HepG2 (cell line): Measurements from ENCODE around the gene BCAS1. TPM values are rescaled to one million over a fixed set of nuclear protein-coding genes. Genes with fewer than 3 reads are reported as not detected.
A peak's percentile ranks its signal among the peaks of the same experiment; 100 is the strongest.

Experiments used
- ARHGAP35 ChIP-seq: sonication (generic); formaldehyde crosslinking; IDR thresholded peaks from 2 replicates; pipeline ENCODE4 v1.9.0; 2022; ENCODE audit warnings: mild to moderate bottlenecking, inconsistent platforms, moderate library complexity, missing genetic modification reagents, borderline replicate concordance
- ARID3A ChIP-seq: IDR thresholded peaks from 2 replicates; pipeline ENCODE4 v1.6.1; 2012; ENCODE audit warnings: low read depth, low read length, improper control_type of control experiment
- ATF7 ChIP-seq, 2 experiments: fragments of 450-650 bp in 1 of 2; sonication (generic) in 1 of 2; formaldehyde crosslinking in 1 of 2; IDR thresholded peaks; 2 replicates each; pipeline versions ENCODE4 v1.4.0 to v1.6.1; 2016 to 2020; ENCODE audit warnings: antibody characterized with exemption in 1 of 2, mild to moderate bottlenecking in 1 of 2, missing genetic modification reagents in 1 of 2
- CERS6 ChIP-seq: sonication (generic); formaldehyde crosslinking; IDR thresholded peaks from 2 replicates; pipeline ENCODE4 v1.5.0; 2020; ENCODE audit warnings: missing genetic modification reagents
- HOXA7 ChIP-seq: sonication (generic); formaldehyde crosslinking; IDR thresholded peaks from 2 replicates; pipeline ENCODE4 v1.8.1; 2022; ENCODE audit warnings: mild to moderate bottlenecking, missing genetic modification reagents, moderate library complexity
- MNT ChIP-seq: fragments of 450-650 bp; IDR thresholded peaks from 2 replicates; pipeline ENCODE4 v1.6.1; 2016
- NR2F2 ChIP-seq: IDR thresholded peaks from 2 replicates; pipeline ENCODE4 v1.6.1; 2012; ENCODE audit warnings: low read depth, inconsistent platforms, borderline replicate concordance
- POLR2AphosphoS5 ChIP-seq: IDR thresholded peaks from 2 replicates; pipeline ENCODE4 v1.6.1; 2012; ENCODE audit warnings: low read depth, low read length
- RFXAP ChIP-seq: sonication (generic); formaldehyde crosslinking; IDR thresholded peaks from 2 replicates; pipeline ENCODE4 v1.4.0; 2020; ENCODE audit warnings: missing genetic modification reagents, borderline replicate concordance
- SMC3 ChIP-seq: IDR thresholded peaks from 2 replicates; pipeline ENCODE4 v1.6.1; 2011; ENCODE audit warnings: low read length, improper control_type of control experiment
- XRCC5 ChIP-seq: fragments of 200-400 bp; formaldehyde crosslinking; optimal IDR thresholded peaks from 2 replicates; pipeline ENCODE3; 2017; ENCODE audit warnings: mild to moderate bottlenecking, low read length
- YY1 ChIP-seq: IDR thresholded peaks from 2 replicates; pipeline ENCODE4 v1.6.1; 2011; ENCODE audit warnings: low read length, low read depth, moderate library complexity, mild to moderate bottlenecking; ENCODE audit not compliant: insufficient read depth, insufficient replicate concordance
- ZC3H13 ChIP-seq: sonication (generic); formaldehyde crosslinking; IDR thresholded peaks from 2 replicates; pipeline ENCODE4 v1.8.1; 2023; ENCODE audit warnings: mild to moderate bottlenecking, missing genetic modification reagents, moderate library complexity
- ZNF17 ChIP-seq: sonication (generic); formaldehyde crosslinking; IDR thresholded peaks from 2 replicates; pipeline ENCODE4 v1.5.0; 2020; ENCODE audit warnings: mild to moderate bottlenecking, missing genetic modification reagents
- ZNF225 ChIP-seq: sonication (generic); formaldehyde crosslinking; IDR thresholded peaks from 2 replicates; pipeline ENCODE4 v1.4.0; 2020; ENCODE audit warnings: mild to moderate bottlenecking, missing genetic modification reagents
- ZNF280B ChIP-seq: sonication (generic); formaldehyde crosslinking; IDR thresholded peaks from 2 replicates; pipeline ENCODE4 v1.5.0; 2020; ENCODE audit warnings: missing genetic modification reagents, mild to moderate bottlenecking, borderline replicate concordance
- ZNF331 ChIP-seq: sonication (generic); formaldehyde crosslinking; IDR thresholded peaks from 2 replicates; pipeline ENCODE4 v1.4.0; 2020; ENCODE audit warnings: missing genetic modification reagents
- ZNF446 ChIP-seq: sonication (generic); formaldehyde crosslinking; IDR thresholded peaks from 2 replicates; pipeline ENCODE4 v1.5.0; 2020; ENCODE audit warnings: mild to moderate bottlenecking, missing genetic modification reagents
- ZNF749 ChIP-seq: sonication (generic); formaldehyde crosslinking; IDR thresholded peaks from 2 replicates; pipeline ENCODE4 v1.8.0; 2022; ENCODE audit warnings: mild to moderate bottlenecking, missing genetic modification reagents, moderate library complexity, borderline replicate concordance
- ZNF841 ChIP-seq: sonication (generic); formaldehyde crosslinking; IDR thresholded peaks from 2 replicates; pipeline ENCODE4 v1.8.1; 2023; ENCODE audit warnings: missing genetic modification reagents, borderline replicate concordance
- polyA plus RNA-seq, 8 experiments: library from polyadenylated mRNA; depleted of rRNA in 3 of 8; stranded (reverse) in 7 of 8; unstranded in 1 of 8; fragments of >200 nt; fragmentation: Illumina TruSeq in 4 of 8; extraction: Trizol in 4 of 8; gene quantifications; 2 replicates each; pipeline versions ENCODE4 v1.2.1 to v1.2.3, GENCODE V29; 2011 to 2016; ENCODE audit warnings: low read depth in 4 of 8, missing spikeins in 1 of 8, mixed read lengths in 1 of 8; ENCODE audit not compliant: insufficient read depth in 1 of 8
- total RNA-seq, 5 experiments: library from RNA; depleted of rRNA; stranded (reverse); fragments of >200 nt; fragmentation: Illumina TruSeq; extraction: Trizol; gene quantifications; 2 replicates each; pipeline ENCODE4 v1.2.3, GENCODE V29; 2016; ENCODE audit warnings: low read depth in 1 of 5
- TF ChIP-seq, protein P1 (sequence below), 2 experiments: fragments of 450-650 bp in 1 of 2; sonication (generic) in 1 of 2; formaldehyde crosslinking; IDR thresholded peaks; 2 replicates each; pipeline versions ENCODE4 v1.5.0 to v1.8.0; 2020 to 2022; ENCODE audit warnings: mild to moderate bottlenecking in 1 of 2, missing genetic modification reagents in 1 of 2

The BCAS1 gene
- total and polyA plus RNA-seq, 2 of the 13 experiments (the other 11 are each of a cell fraction or from before 2014, with no cell fraction given): 0.55 to 0.91 TPM

- TF ChIP-seq MNT (no peak), YY1 (no peak), ZNF331 (CRISPR knock-in tag) (peak; percentile 93), ARID3A (no peak; the same call in 1 of the 2 replicates), ZNF446 (CRISPR knock-in tag) (no peak), ZNF225 (CRISPR knock-in tag) (no peak; the same call in 1 of the 2 replicates), ZNF749 (peak; percentile 77; the same call in 1 of the 2 replicates), RFXAP (0 out of 2 replicates have a peak, but pooled peaks have one; percentile 59), HOXA7 (no peak), ZNF280B (CRISPR knock-in tag) (no peak), NR2F2 (peak; percentile 97), POLR2AphosphoS5 (peak; percentile 86), ARHGAP35 (CRISPR knock-in tag) (peak; percentile 91; the same call in 1 of the 2 replicates), ATF7 (IDR thresholded peaks at IDR 0.05) (no peak), ATF7 (CRISPR knock-in tag; IDR thresholded peaks at IDR 0.05) (peak; percentile 89), ZNF17 (CRISPR knock-in tag) (no peak), ZNF841 (CRISPR knock-in tag) (no peak), CERS6 (CRISPR knock-in tag) (no peak), ZC3H13 (CRISPR knock-in tag) (peak; percentile 46; the same call in 1 of the 2 replicates), XRCC5 (peak; percentile 82), SMC3 (peak; percentile 36)
- TF ChIP-seq, protein P1, sequence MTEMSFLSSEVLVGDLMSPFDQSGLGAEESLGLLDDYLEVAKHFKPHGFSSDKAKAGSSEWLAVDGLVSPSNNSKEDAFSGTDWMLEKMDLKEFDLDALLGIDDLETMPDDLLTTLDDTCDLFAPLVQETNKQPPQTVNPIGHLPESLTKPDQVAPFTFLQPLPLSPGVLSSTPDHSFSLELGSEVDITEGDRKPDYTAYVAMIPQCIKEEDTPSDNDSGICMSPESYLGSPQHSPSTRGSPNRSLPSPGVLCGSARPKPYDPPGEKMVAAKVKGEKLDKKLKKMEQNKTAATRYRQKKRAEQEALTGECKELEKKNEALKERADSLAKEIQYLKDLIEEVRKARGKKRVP (CRISPR knock-in tag; IDR thresholded peaks at IDR 0.05): peak in 1 of 2 experiments; percentile 57; a peak in 1 of 4 replicates
These were observed 37.4 kb upstream of the BCAS1 start (continued) for GRCh38 chr20:54107600-54108325.
